Measurements from ENCODE around the gene ITFG2.
"Not testable (repeated sequence)": the region's sequence is repeated elsewhere in the genome, so short reads cannot be mapped to it uniquely, and the experiment has no call there.

ITFG2 gene

GRCh38 chr12:2812290-2813213 is at the start of gene ITFG2:
ITFG2 (plus strand) TSS chr12:2812668; CDS start chr12:2812761, 93 bp downstream.
- DNase-seq (ENCODE audit: low read depth in 2 of 3, low spot score in 1 of 3) = peak; percentile 92 to 95 (median 93)

DNA sequence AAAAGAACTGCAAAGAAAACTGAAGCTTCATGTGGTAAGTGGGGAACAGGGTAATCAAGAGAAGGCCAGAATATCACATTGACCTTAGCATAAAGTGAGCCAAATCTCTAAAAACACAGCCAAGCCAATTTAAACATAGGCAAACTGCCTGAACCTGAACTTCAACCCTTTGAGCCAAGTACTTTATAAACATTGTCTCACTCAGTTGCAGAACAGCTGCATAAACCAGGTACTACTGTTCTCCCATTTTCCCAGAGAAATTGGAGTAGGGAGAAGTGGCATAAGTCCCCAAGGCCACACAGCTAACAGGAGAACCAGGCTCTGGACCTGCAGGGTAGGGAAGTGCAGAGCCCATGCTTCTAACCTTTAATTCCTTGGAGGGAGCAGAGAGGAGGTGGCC is 48.1 kb upstream of the ITFG2 start:
- no peak for DNase-seq (ENCODE audit: low read depth in 2 of 3, low spot score in 1 of 3)

- DNase-seq (ENCODE audit: low read depth in 2 of 3, low spot score in 1 of 3) = no peak
Observed at GRCh38 chr12:2765052-2765451, 47.4 kb upstream of the ITFG2 start.

DNA sequence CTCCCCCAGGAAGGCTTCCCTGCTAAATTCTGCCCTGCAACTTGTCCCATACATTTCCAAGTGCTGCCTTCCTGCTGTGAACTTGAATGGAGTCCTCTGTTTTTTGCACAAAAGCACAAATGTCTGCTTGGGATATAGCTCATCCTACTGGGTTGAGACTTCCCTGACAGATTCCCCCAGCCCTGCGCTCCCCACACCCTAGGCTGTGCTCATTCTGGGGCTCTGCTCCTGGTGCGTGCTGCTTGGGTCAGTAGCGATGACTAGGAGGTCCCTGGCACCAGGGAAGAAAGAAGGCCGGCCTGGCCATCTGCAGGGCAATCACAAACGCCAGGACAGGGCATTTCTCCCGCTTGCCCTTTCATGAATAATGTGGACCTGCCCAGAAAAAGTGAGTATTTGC is 46.9 kb upstream of the ITFG2 start:
- DNase-seq (ENCODE audit: low read depth in 2 of 3, low spot score in 1 of 3) = no peak

- DNase-seq (ENCODE audit: low read depth in 2 of 3, low spot score in 1 of 3) = no peak
Observed at GRCh38 chr12:2768224-2768961, 44.1 kb upstream of the ITFG2 start.

- no peak for DNase-seq (ENCODE audit: low read depth in 2 of 3, low spot score in 1 of 3)
Observed at GRCh38 chr12:2769866-2770533, 42.5 kb upstream of the ITFG2 start.

GRCh38 chr12:2770544-2770943 is 41.9 kb upstream of the ITFG2 start:
- not testable (repeated sequence) for DNase-seq (ENCODE audit: low read depth in 2 of 3, low spot score in 1 of 3)

- no peak for DNase-seq (ENCODE audit: low read depth in 2 of 3, low spot score in 1 of 3)
Observed at GRCh38 chr12:2772370-2772769, 40.1 kb upstream of the ITFG2 start.

GRCh38 chr12:2773199-2773875 is 39.1 kb upstream of the ITFG2 start:
- DNase-seq (ENCODE audit: low read depth in 2 of 3, low spot score in 1 of 3) = no peak

GRCh38 chr12:2775431-2775830 is 37.0 kb upstream of the ITFG2 start:
- no peak for DNase-seq (ENCODE audit: low read depth in 2 of 3, low spot score in 1 of 3)

DNA sequence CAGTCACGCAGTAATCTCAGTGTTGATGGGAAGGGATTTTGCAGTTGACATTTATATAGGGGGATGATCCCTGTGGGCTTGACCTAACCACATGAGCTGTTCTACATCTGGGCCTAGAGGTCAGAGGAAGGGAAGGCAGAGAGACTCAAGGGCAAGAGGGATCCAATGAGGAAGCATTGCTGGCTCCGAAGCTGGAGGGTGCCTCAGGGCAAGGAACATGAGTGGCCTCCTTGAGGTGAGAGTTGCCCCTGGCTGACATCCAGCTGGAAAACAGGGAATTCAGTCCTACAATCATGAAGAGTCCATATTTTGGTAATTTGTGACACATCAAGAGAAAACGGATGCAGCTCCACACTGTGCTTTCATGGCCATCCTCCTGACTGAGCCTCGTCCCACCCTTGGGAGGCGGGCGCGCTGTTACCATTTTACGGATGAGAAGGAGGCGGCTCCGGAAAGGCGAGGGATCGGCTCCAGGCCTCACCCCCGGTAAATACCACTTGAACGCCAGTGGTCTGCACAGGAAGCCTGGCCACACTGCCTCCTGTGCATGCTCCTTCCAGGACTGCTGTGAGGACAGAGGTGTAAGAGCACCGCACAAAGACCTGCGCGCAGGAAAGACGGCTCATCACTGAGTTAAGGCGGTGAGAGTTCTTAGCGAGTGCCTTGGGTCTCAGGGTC is 36.2 kb upstream of the ITFG2 start:
- no peak for DNase-seq (ENCODE audit: low read depth in 2 of 3, low spot score in 1 of 3)

GRCh38 chr12:2779281-2779680 is 33.2 kb upstream of the ITFG2 start:
- no peak for DNase-seq (ENCODE audit: low read depth in 2 of 3, low spot score in 1 of 3)

- peak in 1 of 3 donors; percentile 27 for DNase-seq (ENCODE audit: low read depth in 2 of 3, low spot score in 1 of 3)
Observed at GRCh38 chr12:2783936-2784600, 28.4 kb upstream of the ITFG2 start.

DNA sequence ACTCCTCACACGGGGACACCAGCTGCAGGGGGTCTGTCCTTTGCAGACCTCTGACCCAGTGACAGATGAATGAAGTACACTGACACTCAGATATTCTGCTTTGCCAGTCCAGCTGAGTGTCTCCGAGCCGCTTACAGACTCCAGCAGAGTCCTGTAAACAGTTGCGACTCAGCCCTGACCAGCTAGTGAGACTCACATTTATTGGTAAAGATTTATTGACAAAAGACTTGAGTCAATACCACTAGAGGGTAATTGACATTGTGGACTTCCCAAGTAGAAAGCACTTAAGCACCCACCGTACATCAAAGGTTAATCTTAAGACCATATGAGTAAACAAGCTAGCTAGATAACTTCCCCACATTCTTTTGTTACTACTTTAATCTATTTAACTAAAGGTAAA is 27.5 kb upstream of the ITFG2 start:
- no peak for DNase-seq (ENCODE audit: low read depth in 2 of 3, low spot score in 1 of 3)

DNA sequence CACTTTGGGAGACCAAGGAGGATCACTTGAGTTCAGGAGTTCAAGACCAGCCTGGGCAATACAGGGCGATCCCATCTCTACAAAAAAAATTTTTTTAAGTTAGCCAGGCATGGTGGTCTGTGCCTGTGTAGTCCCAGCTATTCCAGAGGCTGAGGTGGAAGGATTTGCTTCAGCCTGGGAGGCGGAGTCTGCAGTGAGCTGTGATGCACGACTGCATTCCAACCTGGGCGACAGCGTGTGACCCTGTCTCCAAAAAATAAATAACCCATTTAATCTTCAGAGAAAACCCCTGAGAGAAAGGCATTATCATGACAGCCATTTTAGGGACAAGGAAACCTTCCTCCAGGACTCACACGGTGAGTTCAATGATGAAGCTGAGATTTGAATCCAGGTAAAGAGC is 21.4 kb upstream of the ITFG2 start:
- DNase-seq (ENCODE audit: low read depth in 2 of 3, low spot score in 1 of 3) = no peak

DNA sequence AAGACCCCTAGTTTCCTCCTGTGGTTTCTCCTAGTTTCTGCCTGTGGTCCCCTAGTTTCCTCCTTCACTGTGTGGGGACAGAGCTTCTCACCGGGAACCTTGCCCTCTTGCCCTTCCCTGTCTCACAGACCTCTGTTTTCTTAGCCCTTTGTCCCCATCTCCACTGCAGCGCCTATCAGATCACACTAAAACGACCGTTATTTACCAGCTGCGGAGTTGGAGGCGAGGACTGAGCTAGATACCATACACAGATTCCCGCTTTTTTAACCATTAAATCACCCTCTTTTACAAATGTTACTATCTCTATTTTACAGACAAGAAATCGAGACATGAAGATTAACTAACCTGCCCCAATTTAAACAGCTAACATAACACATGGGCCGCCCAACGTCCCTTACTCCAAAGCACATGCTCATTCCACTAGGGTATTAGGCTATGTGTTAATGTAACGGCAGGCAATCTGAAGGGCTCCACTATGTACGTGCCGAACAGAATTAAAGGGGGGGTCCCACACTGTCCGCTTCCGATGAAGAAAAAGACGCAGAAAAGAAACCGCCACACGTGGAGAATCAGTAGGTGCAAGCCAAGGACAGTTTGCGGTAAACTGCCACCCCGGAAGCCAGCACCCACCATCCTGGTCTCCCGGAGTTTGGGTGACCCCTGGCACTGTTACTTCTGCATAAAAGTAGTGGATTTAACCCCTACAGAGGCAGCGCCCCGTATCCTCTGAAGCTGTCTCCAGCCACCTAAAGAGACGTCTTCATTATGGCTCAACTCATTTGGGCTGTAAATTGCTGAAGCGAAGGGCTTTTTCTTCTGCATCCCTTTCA is 19.6 kb upstream of the ITFG2 start:
- no peak for DNase-seq (ENCODE audit: low read depth in 2 of 3, low spot score in 1 of 3)

DNA sequence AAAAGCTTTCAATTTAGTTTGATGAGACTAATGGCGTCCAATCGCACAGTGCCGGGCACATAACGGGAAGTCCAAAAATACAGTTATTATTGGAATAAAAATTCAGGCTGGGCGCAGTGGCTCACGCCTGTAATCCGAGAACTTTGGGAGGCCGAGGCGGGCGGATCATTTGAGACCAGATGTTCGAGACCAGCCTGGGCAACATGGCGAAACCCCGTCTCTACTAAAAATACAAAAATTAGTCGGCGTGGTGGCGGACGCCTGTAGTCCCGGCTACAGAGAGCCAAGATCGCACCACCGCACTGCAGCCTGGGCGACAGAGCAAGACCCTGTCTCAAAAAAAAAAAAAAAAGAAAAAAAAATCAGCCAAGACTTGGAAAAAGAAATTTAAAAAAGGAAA is 18.9 kb upstream of the ITFG2 start:
- DNase-seq (ENCODE audit: low read depth in 2 of 3, low spot score in 1 of 3) = no peak

GRCh38 chr12:2794191-2794735 is 18.2 kb upstream of the ITFG2 start:
- DNase-seq (ENCODE audit: low read depth in 2 of 3, low spot score in 1 of 3) = peak in 2 of 3 donors; percentile 8 to 11
